Fibroblast of skin of back (primary cell): ENCODE results near the gene PRC1.

ENCODE experiments used
- DNase-seq: peaks from one replicate; pipeline ENCODE4 v3.0.0-alpha.2; 2013

PRC1 gene

DNA sequence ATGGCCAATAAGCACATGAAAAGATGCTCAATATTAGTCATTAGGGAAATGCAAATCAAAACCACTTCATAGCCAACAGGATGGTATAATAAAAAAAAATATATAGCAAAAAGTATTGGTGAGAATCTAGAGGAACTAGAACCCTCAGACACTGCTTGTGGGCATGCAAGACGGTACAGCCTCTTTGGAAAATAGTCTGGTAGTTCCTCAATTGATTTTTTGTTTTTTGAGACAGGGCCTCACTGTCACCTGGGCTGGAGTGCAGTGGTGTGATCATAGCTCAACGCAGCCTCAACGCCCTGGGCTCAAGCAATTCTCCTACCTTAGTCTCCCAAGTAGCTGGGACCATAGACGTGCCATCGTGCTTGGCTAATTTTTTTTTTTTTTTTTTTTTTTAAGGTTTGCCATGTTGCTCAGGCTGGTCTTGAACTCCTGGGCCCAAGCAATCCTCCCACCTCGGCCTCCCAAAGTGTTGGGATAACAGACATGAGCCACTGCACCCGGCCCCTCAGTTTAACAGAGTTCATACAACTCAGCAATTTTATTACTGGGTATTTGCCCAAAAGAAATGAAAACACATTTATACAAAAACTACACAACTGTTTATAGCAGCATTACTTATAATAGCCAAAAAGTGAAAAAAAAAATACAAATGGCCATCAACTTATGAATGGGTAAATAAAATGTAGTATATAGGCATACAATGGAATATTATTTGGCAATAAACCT lies 5.1 kb downstream of the PRC1 start:
- DNase-seq: no peak

GRCh38 chr15:90988296-90988695 lies 6.0 kb downstream of the PRC1 start:
- no peak for DNase-seq

DNA sequence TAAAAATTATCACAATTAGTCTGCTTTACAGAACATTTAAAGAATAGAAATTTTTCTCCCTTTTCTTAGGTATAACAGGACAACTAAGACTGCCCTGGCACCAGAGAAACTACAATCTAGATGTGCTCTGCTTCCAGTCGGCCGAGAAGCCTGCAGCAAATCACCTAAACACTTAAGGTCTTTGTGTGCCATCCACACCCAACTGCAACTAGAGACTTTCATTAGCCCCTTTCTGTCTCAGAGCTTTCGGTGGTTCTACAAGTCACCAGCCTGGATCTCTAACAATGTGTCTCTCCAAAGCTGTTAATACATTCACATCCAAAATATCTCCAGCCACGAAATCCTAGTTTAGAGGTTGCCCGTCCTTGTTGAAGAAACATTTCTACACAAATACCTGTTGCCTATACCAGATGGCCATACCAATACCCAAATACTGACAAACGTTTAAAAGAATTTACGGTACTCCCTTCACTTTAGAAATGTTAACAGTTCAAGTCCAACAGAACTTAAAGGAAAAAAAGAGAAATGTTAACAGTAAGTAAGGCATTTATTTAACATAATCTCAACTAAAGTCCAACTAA lies 6.7 kb downstream of the PRC1 start:
- DNase-seq: no peak

- no peak for DNase-seq
These were observed 7.4 kb downstream of the PRC1 start for GRCh38 chr15:90986790-90987507.

DNA sequence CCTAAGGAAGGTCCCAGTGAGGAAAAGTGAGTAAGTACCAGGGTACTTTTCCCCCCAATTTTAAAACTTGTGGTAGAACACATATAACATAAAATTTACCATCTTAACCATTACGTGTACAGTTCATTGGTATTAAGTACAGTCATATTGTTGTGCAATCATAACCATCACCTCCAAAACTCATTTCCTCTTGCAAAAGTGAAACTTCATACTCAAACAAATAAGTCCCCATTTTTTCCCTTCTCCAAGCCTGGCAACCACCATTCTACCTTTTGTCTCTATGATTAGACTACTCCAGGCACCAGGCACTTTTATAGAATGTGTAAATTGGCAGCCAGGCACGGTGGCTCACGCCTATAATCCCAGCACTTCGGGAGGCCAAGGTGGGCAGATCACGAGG lies 12.2 kb downstream of the PRC1 start:
- DNase-seq: no peak

- DNase-seq: no peak
These were observed 12.7 kb downstream of the PRC1 start for GRCh38 chr15:90981681-90982080.

DNA sequence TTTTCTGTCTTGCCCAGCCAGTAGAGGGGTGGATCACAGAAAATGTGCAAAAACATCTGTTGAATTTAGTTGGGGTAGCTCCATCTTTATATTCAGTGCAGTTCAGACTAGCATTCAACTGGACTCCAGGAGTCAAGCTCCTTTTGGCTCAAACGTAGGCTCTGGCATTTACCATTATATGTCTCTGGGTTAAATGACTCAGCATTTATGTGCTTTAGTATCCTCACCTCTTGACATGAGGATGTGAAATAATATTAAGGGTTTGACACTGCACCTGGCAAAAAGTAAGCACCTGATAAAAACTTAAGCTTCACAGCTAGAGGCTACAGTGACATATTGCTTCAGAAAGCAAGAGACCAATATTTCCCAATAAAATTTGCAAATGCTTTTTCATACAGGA lies 14.8 kb downstream of the PRC1 start:
- no peak for DNase-seq

DNA sequence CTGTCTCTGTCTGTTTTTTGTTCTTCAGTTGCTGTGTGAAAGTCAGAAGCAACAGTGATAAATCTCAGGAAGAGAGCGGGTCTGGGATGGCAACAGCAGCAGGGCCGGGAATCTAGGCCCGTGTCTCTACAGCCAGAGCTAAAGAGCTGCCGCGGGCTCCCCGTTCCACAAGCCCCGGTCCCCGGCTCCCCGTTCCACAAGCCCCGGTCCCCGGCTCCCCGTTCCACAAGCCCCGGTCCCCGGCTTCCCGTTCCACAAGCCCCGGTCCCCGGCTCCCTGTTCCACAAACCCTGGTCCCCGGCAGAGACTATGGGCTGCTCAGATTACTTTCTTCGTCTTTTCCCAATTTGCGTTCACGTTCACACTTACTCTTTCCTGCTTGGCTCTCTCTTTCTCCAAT lies 20.1 kb downstream of the PRC1 start:
- no peak for DNase-seq

GRCh38 chr15:90972133-90972532 lies 22.2 kb downstream of the PRC1 start:
- no peak for DNase-seq

DNA sequence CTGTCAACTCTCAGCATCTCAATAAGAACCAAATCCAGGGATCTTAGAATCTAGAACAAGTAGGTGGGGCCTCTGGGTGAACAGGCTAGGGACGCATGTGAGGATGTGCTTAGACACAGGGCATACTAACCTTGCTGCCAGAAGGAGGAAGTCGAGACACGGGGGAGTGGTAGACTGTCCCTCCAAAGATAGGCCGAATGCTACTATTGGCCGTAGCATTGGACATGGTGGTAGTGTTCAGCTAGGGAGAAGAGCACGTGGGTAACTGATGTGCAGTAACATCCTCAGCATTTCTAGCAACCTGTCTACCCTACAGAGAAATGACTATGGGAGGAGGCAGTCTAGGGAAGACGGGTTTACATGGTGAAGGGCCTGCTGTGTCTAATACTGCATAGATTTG lies 24.1 kb downstream of the PRC1 start:
- DNase-seq: no peak

DNA sequence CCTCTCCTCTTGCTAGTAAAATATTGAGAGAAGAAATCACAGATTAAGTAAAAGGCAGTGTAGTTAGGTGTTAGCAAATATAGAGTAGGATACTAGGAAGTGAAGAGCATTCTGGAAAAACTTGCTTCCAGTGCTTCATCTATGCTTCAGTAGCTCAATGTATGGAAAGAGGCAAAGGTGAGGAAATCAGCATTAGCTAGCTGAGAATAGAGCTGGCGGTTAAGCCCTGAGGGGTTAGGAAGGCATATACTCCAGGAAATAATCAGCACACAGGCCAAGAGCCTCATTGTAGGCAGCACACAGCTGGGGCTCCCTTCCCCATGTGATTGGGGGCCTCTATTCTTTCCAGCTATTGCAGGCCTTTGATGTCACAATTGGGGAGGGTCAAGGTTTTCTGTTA lies 25.9 kb downstream of the PRC1 start:
- DNase-seq: no peak

DNA sequence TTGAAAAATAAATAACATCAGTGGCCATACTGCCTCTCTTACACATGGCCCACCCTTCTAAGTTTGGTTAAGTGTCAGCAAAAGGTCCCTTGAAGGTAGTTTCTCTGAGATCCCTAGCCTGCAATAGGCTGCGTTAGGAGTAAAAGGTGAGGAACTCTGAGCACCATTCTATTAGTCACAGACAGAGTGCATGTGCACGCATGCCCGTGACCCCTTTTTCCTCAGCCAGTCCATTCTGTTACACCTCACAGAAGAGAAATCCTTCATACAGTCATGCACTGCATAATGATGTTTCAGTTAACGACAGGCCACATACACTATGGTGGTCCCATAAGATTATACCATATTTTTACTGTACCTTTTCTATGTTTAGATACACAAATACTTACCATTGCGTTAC lies 27.1 kb downstream of the PRC1 start:
- no peak for DNase-seq

DNA sequence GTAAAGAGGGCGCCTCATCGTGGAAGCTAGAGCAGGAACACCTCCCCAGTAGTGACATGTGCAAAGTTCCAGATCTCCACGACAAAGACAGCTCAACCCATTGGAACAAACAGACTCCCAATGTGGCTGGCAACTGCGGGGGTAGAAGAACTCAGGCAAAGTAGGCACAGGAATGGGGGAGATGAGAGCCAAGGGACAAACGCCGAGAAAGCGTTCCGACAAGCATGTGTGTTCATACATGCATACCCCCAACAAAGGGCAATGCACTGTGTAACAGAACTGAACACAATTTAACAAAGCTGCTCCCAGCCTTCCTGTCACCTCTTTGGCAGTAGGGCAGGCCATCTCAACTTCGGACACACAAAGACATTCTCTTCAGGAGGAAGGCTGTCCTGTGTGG lies 28.1 kb downstream of the PRC1 start:
- no peak for DNase-seq

GRCh38 chr15:90962021-90962420 lies 32.3 kb downstream of the PRC1 start:
- no peak for DNase-seq

DNA sequence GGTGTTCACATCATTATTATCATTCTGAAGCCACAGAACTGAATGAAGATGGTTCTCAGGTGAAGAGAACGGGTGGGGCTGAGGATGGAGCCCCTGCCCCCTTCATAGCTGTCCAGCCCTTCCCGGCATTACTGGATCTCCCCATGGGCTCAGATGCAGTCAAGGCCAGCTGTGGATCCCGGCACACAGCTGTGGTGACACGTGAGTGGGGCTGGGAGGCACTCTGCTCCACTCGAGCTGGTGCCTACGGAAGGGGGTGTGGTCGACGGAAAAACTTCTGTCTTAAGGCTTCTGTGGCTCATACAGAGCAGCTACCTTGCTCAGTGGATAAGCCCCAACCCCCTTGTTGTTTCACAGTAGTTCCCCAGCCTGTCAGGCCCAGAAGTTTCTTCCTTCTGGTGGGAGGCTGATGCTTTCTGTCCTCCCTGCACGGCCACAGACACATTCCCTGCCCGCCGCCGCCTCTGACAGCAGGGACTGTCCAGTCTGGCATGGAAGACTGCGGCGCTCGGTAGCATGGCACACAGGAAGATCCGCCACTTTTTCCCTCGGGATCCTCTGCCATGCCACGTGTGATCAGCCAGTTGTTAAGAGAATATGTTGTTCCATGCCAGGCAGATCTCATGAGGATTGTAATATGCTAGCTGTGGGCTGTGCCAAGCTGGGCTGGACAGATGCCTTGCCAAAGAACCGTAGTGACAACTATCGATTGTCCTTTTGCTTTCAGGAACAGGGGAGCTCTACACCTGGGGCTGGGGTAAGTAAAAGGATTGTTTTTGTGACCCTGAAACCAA lies 33.8 kb downstream of the PRC1 start:
- no peak for DNase-seq

DNA sequence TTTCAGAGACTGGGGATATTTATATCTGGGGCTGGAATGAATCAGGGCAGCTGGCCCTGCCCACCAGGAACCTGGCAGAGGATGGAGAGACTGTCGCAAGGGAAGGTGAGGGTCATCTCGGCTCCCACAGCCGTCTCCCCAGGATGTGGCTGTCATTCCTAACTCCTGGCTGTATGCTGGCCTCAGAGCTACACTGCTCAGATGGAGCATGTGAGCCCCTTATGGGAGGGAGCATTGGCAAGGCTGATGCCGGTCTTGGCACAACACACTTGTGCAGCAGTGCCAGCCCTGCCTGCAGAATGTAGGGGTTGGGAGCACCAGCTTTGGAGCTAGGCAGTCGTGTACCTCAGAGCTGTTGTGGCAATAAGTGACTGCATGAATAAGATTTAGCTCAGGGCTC lies 34.4 kb downstream of the PRC1 start:
- peak; percentile 48 for DNase-seq

- DNase-seq: no peak
These were observed 35.2 kb downstream of the PRC1 start for GRCh38 chr15:90959028-90959595.

- DNase-seq: no peak
These were observed 36.5 kb downstream of the PRC1 start for GRCh38 chr15:90957791-90958190.

- DNase-seq: peak; percentile 47
These were observed 37.1 kb downstream of the PRC1 start for GRCh38 chr15:90957031-90957790.

DNA sequence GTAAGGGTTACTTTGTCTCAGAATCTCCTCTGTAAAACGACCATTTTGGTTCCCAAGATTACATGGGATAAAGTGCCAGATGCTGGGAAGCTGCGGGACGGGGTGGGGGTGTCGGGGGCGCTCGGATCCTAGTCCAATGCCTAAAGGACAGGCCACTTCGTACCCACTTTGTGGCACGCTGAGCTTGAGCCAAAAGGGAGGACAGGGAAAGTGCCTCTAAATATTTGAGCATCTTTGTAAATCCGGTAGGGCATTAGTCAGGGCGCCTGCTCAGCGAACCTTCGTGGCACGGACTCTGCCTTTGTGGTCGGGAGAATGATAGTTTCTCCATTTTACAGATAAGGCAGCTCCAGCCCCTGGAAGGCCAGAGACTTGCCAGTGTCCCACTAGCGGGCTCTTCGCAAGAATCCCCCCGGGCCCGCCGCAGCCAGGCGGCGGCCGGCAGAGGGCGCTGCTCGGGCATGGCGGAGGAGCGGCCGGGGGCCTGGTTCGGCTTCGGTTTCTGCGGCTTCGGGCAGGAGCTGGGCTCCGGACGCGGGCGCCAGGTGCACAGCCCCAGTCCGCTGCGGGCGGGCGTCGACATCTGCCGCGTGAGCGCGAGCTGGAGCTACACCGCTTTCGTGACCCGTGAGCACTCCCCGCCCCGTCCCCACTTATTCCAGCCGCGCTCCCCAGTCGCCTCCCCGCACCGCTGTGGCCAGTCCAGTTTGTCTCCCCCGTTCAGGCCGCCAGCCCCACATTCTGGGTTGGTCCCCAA lies 37.9 kb downstream of the PRC1 start:
- DNase-seq: peak; percentile 72

- DNase-seq: no peak
These were observed 38.6 kb downstream of the PRC1 start for GRCh38 chr15:90955624-90956273.
